Measurements from ENCODE around the gene MOB4. TPM values are rescaled to one million over a fixed set of nuclear protein-coding genes. Genes with fewer than 3 reads are reported as not detected.

Gene MOB4
- total RNA-seq, 1 donor from 2014 or later = 28.0 TPM

DNA sequence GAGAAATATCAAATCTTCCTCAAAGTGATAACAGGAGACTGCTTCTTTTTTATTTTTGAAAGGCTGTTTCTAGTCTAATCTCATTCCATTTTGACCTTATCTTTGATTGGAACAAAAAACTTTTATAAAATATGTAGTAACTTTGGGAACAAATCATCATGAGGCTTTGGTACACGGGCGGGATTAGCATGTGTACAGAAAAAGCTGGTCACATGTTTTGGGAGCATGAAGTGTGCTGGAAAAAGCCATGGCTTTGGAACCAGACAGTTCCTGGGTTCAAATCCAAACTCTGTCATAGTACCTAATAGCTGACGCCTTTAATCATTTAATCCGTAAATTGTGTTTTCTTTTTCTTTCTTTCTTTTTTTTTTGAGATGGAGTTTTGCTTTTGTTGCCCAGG, 81.3 kb downstream of the MOB4 start:
- DNase-seq (ENCODE audit: low read depth, low spot score) = no peak
- Mint-ChIP-seq H3K27me3 (ENCODE audit: low read depth) (no peaks in the 10 kb centered on the region), H3K4me3 (no peak overlapping the region), H3K4me1 (peaks cover 33% of the 10 kb centered on the region), H3K27ac (ENCODE audit: unreplicated experiment) (peak overlapping the region; percentile 84), H3K9me3 (peaks cover 4% of the 10 kb centered on the region), H3K36me3 (ENCODE audit: low read depth) (peaks cover 23% of the 10 kb centered on the region)
- TF ChIP-seq, protein P1, sequence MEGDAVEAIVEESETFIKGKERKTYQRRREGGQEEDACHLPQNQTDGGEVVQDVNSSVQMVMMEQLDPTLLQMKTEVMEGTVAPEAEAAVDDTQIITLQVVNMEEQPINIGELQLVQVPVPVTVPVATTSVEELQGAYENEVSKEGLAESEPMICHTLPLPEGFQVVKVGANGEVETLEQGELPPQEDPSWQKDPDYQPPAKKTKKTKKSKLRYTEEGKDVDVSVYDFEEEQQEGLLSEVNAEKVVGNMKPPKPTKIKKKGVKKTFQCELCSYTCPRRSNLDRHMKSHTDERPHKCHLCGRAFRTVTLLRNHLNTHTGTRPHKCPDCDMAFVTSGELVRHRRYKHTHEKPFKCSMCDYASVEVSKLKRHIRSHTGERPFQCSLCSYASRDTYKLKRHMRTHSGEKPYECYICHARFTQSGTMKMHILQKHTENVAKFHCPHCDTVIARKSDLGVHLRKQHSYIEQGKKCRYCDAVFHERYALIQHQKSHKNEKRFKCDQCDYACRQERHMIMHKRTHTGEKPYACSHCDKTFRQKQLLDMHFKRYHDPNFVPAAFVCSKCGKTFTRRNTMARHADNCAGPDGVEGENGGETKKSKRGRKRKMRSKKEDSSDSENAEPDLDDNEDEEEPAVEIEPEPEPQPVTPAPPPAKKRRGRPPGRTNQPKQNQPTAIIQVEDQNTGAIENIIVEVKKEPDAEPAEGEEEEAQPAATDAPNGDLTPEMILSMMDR (conservative IDR thresholded peaks at IDR 0.05) = no peak

DNA sequence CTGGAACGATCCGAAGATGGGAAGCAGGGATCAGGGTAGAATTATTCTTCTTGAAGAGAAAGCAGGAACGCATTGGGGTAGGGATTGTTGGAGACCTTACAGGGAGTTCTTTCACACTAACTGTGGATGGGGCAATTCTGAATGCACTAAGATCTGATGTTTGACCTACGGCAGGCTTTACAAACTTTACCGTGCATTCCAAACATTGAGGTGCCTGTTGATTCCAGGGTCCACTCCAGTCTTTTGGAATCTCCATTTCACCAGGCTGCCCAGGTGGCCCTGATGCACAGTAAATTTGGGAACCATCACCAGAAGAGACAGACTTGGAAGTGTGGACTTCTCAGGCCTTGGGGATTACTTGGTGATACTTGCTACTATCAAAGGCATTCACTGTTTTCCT, 82.6 kb downstream of the MOB4 start:
- TF ChIP-seq, protein P1 (conservative IDR thresholded peaks at IDR 0.05) = no peak
- peak overlapping the region; percentile 68 for H3K27ac Mint-ChIP-seq (ENCODE audit: unreplicated experiment)
- H3K36me3 Mint-ChIP-seq (ENCODE audit: low read depth) = peaks cover 27% of the 10 kb centered on the region
- peaks cover 33% of the 10 kb centered on the region for H3K4me1 Mint-ChIP-seq
- H3K4me3 Mint-ChIP-seq = no peak overlapping the region
- DNase-seq (ENCODE audit: low read depth, low spot score) = no peak
- no peaks in the 10 kb centered on the region for H3K27me3 Mint-ChIP-seq (ENCODE audit: low read depth)
- peaks cover 4% of the 10 kb centered on the region for H3K9me3 Mint-ChIP-seq

DNA sequence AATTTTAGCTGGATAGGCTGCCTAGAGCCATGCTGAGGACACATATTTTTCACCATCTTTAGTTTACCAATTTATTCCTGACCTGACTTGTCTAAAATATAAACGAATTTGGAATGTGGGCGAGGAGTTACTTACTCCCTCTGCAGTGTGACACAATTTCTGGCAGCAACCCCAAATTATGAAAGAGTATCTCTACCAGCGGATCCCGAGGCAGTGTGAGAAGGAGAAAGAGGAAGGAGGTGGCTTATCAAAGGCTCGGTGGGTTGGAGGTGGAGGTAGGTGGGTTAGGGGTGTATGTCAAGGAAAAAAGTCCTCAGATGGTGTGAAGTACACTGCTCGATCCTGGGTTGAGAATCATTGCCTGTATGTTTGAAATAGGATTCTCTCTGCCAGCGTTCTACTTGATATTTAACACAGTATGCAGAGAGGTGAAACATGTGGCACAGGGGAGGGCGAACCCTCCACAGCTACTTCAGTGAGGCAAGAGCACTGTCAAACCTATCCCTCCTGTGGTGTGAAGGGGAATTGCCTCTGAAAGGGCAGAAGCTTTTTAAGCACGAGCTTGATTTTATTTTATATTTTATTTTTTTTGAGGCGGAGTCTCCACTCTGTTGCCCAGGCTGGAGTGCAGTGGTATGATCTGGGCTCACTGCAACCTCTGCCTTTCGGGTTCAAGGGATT, 83.6 kb downstream of the MOB4 start:
- Mint-ChIP-seq H3K27me3 (ENCODE audit: low read depth) (no peaks in the 10 kb centered on the region), H3K4me1 (peaks cover 39% of the 10 kb centered on the region), H3K27ac (ENCODE audit: unreplicated experiment) (peak overlapping the region; percentile 38), H3K4me3 (no peak overlapping the region), H3K9me3 (peaks cover 4% of the 10 kb centered on the region), H3K36me3 (ENCODE audit: low read depth) (peaks cover 29% of the 10 kb centered on the region)
- TF ChIP-seq, protein P1 (conservative IDR thresholded peaks at IDR 0.05) = peak; percentile 51
- no peak for DNase-seq (ENCODE audit: low read depth, low spot score)

DNA sequence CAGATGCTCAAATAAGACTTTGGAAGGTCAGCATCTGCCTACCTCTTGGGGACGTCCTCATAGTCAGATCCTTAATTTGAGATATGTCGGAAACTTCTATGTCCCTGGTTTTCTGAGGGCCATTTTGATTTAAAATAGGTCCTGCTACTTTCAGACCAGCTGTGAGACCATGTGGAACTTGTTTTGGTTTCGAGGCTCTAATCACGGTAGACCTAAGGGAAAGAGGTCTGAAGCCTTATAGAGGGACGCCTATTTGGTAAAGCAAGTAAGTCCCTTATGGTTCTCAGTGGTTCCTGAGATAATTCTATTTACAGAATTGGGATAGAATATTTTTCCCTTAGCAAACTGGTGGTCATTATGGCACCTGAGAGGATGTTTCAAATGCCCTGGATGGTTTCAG, 84.4 kb downstream of the MOB4 start:
- no peak for DNase-seq (ENCODE audit: low read depth, low spot score)
- TF ChIP-seq, protein P1 (conservative IDR thresholded peaks at IDR 0.05) = no peak
- H3K9me3 Mint-ChIP-seq = peaks cover 4% of the 10 kb centered on the region
- H3K36me3 Mint-ChIP-seq (ENCODE audit: low read depth) = peaks cover 21% of the 10 kb centered on the region
- no peak overlapping the region for H3K4me3 Mint-ChIP-seq
- H3K4me1 Mint-ChIP-seq = peaks cover 30% of the 10 kb centered on the region
- H3K27ac Mint-ChIP-seq (ENCODE audit: unreplicated experiment) = no peak overlapping the region
- no peaks in the 10 kb centered on the region for H3K27me3 Mint-ChIP-seq (ENCODE audit: low read depth)

DNA sequence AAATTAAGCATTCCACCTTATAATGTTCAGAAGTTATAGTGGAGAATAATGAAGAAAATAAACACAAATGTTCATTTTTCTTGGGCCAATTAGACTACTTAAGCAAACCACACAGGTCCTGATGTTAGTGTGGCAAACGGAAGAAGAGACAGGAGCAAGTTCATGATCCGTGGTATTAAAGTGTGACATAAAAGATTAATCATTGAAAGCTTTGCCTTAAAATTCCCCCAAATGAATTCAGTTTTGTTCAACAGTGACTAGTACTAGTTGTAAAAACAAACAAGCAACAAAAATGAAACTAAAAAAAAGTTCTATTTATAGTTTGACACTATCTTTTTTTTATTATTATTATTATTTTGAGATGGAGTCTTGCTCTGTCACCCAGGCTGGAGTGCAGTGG, 85.9 kb downstream of the MOB4 start:
- Mint-ChIP-seq H3K36me3 (ENCODE audit: low read depth) (peaks cover 17% of the 10 kb centered on the region), H3K4me1 (peaks cover 19% of the 10 kb centered on the region), H3K27me3 (ENCODE audit: low read depth) (no peaks in the 10 kb centered on the region), H3K4me3 (no peak overlapping the region), H3K9me3 (peaks cover 4% of the 10 kb centered on the region), H3K27ac (ENCODE audit: unreplicated experiment) (no peak overlapping the region)
- no peak for DNase-seq (ENCODE audit: low read depth, low spot score)
- TF ChIP-seq, protein P1 (conservative IDR thresholded peaks at IDR 0.05) = no peak

Other genes starting within 250 kb of the MOB4 start
- gene ANKRD44, start 205.3 kb upstream of the MOB4 start, total RNA-seq = 11.2 and 13.5 TPM in 2 replicates
- 323 and 326 TPM in 2 replicates for gene SF3B1, start 81.0 kb upstream of the MOB4 start, total RNA-seq
- 9.1 and 9.4 TPM in 2 replicates for gene COQ10B, start 62.5 kb upstream of the MOB4 start, total RNA-seq
- 563 and 569 TPM in 2 replicates for gene HSPD1, start 16.2 kb upstream of the MOB4 start, total RNA-seq
- 186 and 203 TPM in 2 replicates for gene HSPE1, start 15.7 kb upstream of the MOB4 start, total RNA-seq
- 16.0 and 20.6 TPM in 2 replicates for gene RFTN2, start 159.5 kb downstream of the MOB4 start, total RNA-seq
- 15.9 and 16.0 TPM in 2 replicates for gene MARS2, start 189.3 kb downstream of the MOB4 start, total RNA-seq